Chondrocyte (in vitro differentiated cells): ENCODE data around the gene GAPT. TPM values are rescaled to one million over a fixed set of nuclear protein-coding genes. Genes with fewer than 3 reads are reported as not detected.

Source experiments
- DNase-seq: peaks from one replicate; pipeline ENCODE4 v3.0.0; 2021; ENCODE audit warnings: mixed read lengths, low spot score
- H3K27ac Mint-ChIP-seq: one replicate; pipeline ENCODE4 v1.8.0; 2021; ENCODE audit warnings: mild to moderate bottlenecking, moderate library complexity, mixed read lengths; ENCODE audit not compliant: unreplicated experiment
- H3K27me3 Mint-ChIP-seq: 2 replicates; pipeline ENCODE4 v1.8.0; 2021; ENCODE audit warnings: low read depth, mixed read lengths
- H3K36me3 Mint-ChIP-seq: 2 replicates; pipeline ENCODE4 v1.8.0; 2021; ENCODE audit warnings: low read depth, mixed read lengths
- H3K4me1 Mint-ChIP-seq: 2 replicates; pipeline ENCODE4 v1.8.0; 2021; ENCODE audit warnings: low read depth, mild to moderate bottlenecking, mixed read lengths
- H3K4me3 Mint-ChIP-seq: one replicate; pipeline ENCODE4 v1.8.0; 2021; ENCODE audit warnings: mild to moderate bottlenecking, moderate library complexity, mixed read lengths; ENCODE audit not compliant: unreplicated experiment
- H3K9me3 Mint-ChIP-seq: 2 replicates; pipeline ENCODE4 v1.8.0; 2021; ENCODE audit warnings: low read depth, mixed read lengths
- total RNA-seq: library from RNA; stranded (reverse); gene quantifications from 3 replicates; pipeline ENCODE4 v1.2.1, GENCODE V29; 2021
- TF ChIP-seq, protein P1 (sequence below): fragments of 200-600 bp; sonication (generic); IDR thresholded peaks from 2 replicates; pipeline ENCODE4 v1.5.0; 2021; ENCODE audit warnings: antibody characterized with exemption, mild to moderate bottlenecking, moderate library complexity

Gene GAPT
- total RNA-seq, 1 donor from 2014 or later, result not detected

DNA sequence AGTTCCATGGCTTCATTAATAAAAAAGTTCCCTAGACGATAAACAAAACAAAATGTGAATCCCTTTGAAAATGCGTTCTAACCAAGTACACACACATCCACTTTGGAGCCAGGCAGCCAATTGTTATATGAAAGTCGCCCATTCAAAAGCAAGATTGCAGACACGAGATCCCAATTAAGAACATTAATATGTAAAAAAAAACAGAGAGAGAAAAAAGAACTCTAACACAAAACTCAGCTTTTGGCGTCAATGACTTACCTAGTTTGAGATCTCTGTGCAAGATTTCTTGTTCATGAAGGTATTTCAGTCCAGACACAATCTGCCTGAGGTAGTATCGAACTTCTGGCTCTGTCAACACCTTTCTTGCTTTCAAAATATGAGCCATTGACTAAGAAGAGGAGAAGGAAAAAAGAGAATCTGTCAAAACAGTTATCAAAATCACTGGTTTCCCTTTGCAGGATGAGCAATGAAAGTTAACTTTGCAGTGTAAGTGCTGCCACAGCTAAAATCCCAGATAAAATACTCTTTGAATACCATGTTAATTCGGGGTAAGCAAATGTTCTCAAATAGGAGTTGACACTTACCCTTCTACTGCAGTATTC, 33.0 kb upstream of the GAPT start:
- Mint-ChIP-seq H3K9me3 (no peaks in the 10 kb centered on the region), H3K4me1 (peaks cover 64% of the 10 kb centered on the region), H3K27ac (peak overlapping the region; percentile 33), H3K27me3 (no peaks in the 10 kb centered on the region), H3K4me3 (peak overlapping the region; percentile 84), H3K36me3 (peaks cover 37% of the 10 kb centered on the region)
- DNase-seq, result no peak
- TF ChIP-seq, protein P1, sequence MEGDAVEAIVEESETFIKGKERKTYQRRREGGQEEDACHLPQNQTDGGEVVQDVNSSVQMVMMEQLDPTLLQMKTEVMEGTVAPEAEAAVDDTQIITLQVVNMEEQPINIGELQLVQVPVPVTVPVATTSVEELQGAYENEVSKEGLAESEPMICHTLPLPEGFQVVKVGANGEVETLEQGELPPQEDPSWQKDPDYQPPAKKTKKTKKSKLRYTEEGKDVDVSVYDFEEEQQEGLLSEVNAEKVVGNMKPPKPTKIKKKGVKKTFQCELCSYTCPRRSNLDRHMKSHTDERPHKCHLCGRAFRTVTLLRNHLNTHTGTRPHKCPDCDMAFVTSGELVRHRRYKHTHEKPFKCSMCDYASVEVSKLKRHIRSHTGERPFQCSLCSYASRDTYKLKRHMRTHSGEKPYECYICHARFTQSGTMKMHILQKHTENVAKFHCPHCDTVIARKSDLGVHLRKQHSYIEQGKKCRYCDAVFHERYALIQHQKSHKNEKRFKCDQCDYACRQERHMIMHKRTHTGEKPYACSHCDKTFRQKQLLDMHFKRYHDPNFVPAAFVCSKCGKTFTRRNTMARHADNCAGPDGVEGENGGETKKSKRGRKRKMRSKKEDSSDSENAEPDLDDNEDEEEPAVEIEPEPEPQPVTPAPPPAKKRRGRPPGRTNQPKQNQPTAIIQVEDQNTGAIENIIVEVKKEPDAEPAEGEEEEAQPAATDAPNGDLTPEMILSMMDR, result no peak

DNA sequence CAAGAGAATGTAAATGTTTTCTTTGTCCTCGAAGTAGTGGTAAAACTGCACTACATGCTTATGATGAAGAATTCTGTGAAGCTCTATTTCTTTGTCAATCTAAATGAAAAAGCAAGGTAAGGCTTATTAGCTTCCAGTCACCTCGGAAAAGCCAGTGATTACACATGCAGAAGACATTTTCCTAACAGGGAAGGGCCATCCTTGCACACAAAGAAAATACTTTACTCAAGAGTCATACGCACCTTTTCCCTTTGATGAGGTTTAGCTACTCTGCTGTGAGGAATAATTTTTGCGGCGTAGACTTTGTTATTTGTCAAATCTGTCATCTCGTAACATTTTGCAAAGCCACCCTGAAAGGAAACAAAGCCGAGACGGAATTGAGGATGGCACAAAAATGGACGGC, 32.5 kb upstream of the GAPT start:
- Mint-ChIP-seq H3K27me3 (no peaks in the 10 kb centered on the region), H3K4me3 (peak overlapping the region; percentile 84), H3K27ac (peak overlapping the region; percentile 75), H3K4me1 (peaks cover 59% of the 10 kb centered on the region), H3K36me3 (peaks cover 37% of the 10 kb centered on the region), H3K9me3 (no peaks in the 10 kb centered on the region)
- TF ChIP-seq, protein P1, result no peak
- DNase-seq, result no peak

DNA sequence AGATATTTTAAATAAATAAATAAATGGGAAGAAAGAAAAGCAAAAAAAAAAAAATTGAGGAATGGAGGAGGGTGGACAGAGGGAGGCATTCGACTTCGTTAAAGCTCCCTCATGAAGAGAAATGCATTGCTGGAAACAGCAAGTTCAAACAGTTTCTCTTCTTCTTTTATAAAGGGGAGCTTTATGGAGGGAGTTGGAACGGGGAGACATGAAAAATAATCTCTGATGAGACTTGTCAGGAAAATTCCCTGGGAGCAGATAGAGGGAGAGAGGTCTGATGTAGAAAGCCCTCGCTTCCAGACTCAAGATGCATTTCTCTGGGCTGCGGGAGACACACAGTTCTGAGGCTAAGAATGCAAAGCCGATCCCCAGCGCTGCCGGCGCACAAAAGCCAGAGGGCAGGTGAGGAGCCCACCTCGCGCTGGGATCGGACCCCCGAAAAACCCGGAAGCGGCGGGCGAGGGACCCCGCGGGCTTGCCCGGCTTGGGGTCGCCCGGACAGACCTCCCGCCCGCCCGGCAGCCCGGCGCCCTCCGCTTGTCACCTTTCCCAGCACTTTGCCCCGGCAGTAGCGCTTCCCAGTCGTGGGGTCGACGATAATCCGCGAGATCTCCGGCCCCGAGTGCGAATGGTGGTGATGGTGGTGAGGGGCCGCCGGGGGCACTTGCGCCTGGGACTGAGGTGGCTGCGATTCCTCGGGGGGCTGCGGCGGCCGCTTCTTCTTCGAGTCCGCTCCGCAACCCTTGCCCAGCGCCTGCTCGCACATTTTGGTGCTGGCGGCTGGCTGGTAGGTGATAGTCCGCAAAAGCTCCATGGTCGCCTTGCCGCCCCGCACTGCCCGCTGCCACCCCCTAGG, 31.9 kb upstream of the GAPT start:
- TF ChIP-seq, protein P1, result no peak
- Mint-ChIP-seq H3K9me3 (no peaks in the 10 kb centered on the region), H3K36me3 (peaks cover 33% of the 10 kb centered on the region), H3K4me3 (peak overlapping the region; percentile 84), H3K4me1 (peaks cover 55% of the 10 kb centered on the region), H3K27me3 (no peaks in the 10 kb centered on the region), H3K27ac (peak overlapping the region; percentile 91)
- no peak for DNase-seq

DNA sequence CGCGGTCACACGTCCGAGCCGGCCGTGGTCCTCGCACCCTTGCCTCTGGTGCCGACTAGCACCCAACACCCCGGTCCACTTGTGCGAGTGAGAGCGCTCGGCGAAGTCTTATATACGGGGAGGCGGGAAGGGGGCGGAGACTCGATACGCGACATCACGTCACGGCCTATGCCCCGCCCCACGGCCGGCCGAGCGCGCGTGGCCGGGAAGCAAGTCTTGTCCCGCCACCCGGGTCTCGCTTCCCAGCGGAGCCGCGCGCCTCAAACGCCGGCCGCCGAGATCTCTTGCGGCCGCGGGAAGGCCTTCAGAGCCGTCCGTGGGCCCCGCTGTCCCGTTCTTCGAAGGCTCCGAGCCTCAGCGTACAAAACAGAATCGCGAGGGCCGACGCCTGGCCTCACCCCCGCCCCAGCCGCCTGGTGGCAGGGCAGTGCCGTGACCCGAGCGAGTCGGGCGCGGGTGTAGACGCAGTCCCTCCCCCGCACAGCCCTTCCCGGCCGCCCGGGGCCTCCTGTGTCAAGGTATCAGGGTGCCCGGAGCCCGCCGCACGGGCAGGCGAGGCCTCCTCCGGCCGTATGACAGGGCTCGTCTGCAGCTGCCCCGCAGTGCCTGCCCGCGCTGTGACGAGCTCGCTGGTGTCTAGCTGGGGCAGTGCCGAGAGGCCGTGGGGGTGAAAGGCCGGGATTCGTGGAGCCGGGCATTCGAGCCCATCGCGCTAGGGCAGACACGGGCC, 31.1 kb upstream of the GAPT start, which contains the start of gene PLK2:
Gene PLK2 (minus strand): TSS at position 85 of the 730 bp plus-strand sequence. CDS start 127 bp downstream, outside the sequence.
- Mint-ChIP-seq H3K27ac (peak within 1 kb of the TSS; percentile 91), H3K36me3 (peaks cover 25% of the 10 kb centered on the region), H3K9me3 (no peaks in the 10 kb centered on the region), H3K4me3 (peak within 1 kb of the TSS; percentile 84), H3K27me3 (no peaks in the 10 kb centered on the region), H3K4me1 (peaks cover 48% of the 10 kb centered on the region)
- TF ChIP-seq, protein P1, result no peak
- DNase-seq, result peak; percentile 97

DNA sequence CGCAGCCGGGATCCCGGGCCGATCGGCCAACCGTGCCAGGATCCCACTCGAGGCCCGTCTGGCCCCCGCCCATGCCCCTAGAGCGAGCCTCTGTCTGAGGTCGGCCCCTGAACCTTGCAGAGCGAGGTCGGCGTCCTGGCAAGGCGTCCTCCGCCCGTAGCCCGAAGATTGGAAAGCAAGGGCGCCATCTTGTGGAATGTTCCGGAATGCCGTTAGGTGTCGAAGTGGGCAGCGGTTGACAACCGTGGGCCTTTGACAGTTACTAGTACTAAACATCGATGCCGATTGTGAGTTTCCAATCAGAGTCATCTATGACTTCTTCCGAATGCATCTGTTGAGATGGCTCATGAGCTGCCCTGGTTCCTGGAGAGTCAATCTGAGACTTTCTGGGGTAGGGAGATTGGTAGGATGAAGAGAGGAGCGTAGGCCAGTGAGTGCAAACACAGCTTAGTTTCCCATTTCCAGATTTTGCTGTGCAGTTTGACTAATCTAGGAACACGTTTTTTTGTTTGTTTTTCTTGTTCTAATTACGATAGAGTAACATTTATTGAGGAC, 30.4 kb upstream of the GAPT start:
- Mint-ChIP-seq H3K9me3 (no peaks in the 10 kb centered on the region), H3K36me3 (peaks cover 20% of the 10 kb centered on the region), H3K4me3 (peak overlapping the region; percentile 84), H3K4me1 (peaks cover 43% of the 10 kb centered on the region), H3K27ac (peak overlapping the region; percentile 91), H3K27me3 (no peaks in the 10 kb centered on the region)
- DNase-seq, result peak; percentile 94
- TF ChIP-seq, protein P1, result peak; percentile 93
